Measurements from ENCODE around the gene RPS18. TPM values are rescaled to one million over a fixed set of nuclear protein-coding genes. Genes with fewer than 3 reads are reported as not detected.

RPS18 gene
- total and polyA plus RNA-seq, 9 of the 15 experiments (the other 6 are each of a cell fraction or from before 2014, with no cell fraction given): 5,023 to 17,516 (median 8,131) TPM

DNA sequence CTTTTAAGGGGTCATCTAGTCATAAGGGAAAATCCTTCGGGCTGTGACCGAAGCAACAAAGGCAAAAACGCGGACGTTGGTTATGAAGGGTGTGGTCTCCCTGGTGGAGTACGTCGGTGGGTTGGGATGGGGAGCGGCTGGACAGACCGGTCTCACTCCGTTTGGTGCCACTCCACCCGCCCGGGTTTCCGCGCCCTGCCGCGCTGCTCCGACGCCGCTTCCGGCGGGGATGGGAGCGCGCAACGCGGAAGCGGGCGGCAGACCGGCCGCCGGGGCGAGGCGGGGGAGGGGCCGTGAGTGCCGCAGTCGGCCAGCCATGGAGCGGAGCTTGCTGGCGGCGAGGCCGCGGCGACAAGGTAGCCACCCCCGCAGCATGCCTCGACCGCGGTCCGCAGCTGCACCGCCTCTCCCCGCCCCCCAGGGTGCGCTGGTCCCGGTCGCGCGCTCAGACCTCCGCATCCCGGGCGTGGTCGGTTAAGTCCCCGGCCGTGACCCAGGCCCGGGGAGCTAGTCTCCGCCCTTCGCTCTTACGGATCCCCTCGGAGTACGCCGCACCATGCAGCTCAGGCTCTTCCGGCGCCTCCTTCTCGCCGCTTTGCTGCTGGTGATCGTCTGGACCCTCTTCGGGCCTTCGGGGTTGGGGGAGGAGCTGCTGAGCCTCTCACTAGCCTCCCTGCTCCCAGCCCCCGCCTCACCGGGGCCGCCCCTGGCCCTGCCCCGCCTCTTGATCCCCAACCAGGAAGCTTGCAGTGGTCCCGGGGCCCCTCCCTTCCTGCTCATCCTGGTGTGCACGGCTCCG lies 5.2 kb downstream of the RPS18 start, which contains the start of gene B3GALT4 (continued):
- TF ChIP-seq PCBP2 (IDR thresholded peaks at IDR 0.05; ENCODE audit: low read depth, low read length, poor library complexity, severe bottlenecking) (no peak), ZNF3 (CRISPR knock-in tag; IDR thresholded peaks at IDR 0.05) (no peak), FOXJ3 (CRISPR knock-in tag; IDR thresholded peaks at IDR 0.05) (no peak), ZNF57 (CRISPR knock-in tag; IDR thresholded peaks at IDR 0.05) (peak; percentile 74), ZNF282 (CRISPR knock-in tag; IDR thresholded peaks at IDR 0.05) (0 out of 2 replicates have a peak, but pooled peaks have one; percentile 63), JUND (IDR thresholded peaks at IDR 0.05; ENCODE audit: borderline replicate concordance, low read depth, low read length) (peak; percentile 62; the same call in 1 of the 2 replicates), JUND (tag; IDR thresholded peaks at IDR 0.05; ENCODE audit: borderline replicate concordance, low read depth, low read length) (peak; percentile 55; the same call in 1 of the 3 replicates), RBM15 (IDR thresholded peaks at IDR 0.05; ENCODE audit: insufficient read depth, low read length) (no peak), EWSR1 (IDR thresholded peaks at IDR 0.05; ENCODE audit: borderline replicate concordance, low read depth, partially characterized antibody) (no peak), HSF4 (CRISPR knock-in tag; IDR thresholded peaks at IDR 0.05; ENCODE audit: borderline replicate concordance) (no peak), FOS (IDR thresholded peaks at IDR 0.05; ENCODE audit: extremely low read depth, insufficient read length) (no peak), MED1 (CRISPR knock-in tag; IDR thresholded peaks at IDR 0.05; ENCODE audit: borderline replicate concordance) (0 out of 2 replicates have a peak, but pooled peaks have one; percentile 94), POLR2AphosphoS5 (IDR thresholded peaks at IDR 0.05; ENCODE audit: control insufficient read depth, insufficient read depth, low read depth, low read length) (peak; percentile 94), IFI16 (CRISPR knock-in tag; IDR thresholded peaks at IDR 0.05) (no peak), DMBX1 (CRISPR knock-in tag; IDR thresholded peaks at IDR 0.05; ENCODE audit: borderline replicate concordance) (no peak), DDX20 (tag; IDR thresholded peaks at IDR 0.05; ENCODE audit: low read depth) (no peak), ZNF121 (CRISPR knock-in tag; conservative IDR thresholded peaks at IDR 0.05) (no peak), MTF1 (CRISPR knock-in tag; IDR thresholded peaks at IDR 0.05; ENCODE audit: borderline replicate concordance) (no peak), ZNF165 (CRISPR knock-in tag; IDR thresholded peaks at IDR 0.05; ENCODE audit: borderline replicate concordance) (no peak), TAF9B (IDR thresholded peaks at IDR 0.05; ENCODE audit: partially characterized antibody) (no peak), ZC3H4 (CRISPR knock-in tag; IDR thresholded peaks at IDR 0.05; ENCODE audit: borderline replicate concordance) (no peak; the same call in 1 of the 2 replicates), PTTG1 (tag; IDR thresholded peaks at IDR 0.05; ENCODE audit: low read depth) (no peak), ATF7 (IDR thresholded peaks at IDR 0.05) (no peak; the same call in none of the 2 replicates), ARNT (IDR thresholded peaks at IDR 0.05) (no peak)
- TF ChIP-seq, protein P1, sequence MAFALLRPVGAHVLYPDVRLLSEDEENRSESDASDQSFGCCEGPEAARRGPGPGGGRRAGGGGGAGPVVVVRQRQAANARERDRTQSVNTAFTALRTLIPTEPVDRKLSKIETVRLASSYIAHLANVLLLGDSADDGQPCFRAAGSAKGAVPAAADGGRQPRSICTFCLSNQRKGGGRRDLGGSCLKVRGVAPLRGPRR (CRISPR knock-in tag; IDR thresholded peaks at IDR 0.05): no peak
- TF ChIP-seq, protein P2, sequence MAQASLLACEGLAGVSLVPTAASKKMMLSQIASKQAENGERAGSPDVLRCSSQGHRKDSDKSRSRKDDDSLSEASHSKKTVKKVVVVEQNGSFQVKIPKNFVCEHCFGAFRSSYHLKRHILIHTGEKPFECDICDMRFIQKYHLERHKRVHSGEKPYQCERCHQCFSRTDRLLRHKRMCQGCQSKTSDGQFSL (CRISPR knock-in tag; IDR thresholded peaks at IDR 0.05): peak; percentile 77
- TF ChIP-seq, protein P2 (tag; IDR thresholded peaks at IDR 0.05): no peak; a peak in 1 of 4 replicates

Data from K562 (cell line).